Renal cortical epithelial cell (primary cell): ENCODE data around the gene OPTN. TPM values are rescaled to one million over a fixed set of nuclear protein-coding genes. Genes with fewer than 3 reads are reported as not detected.
"Not testable (repeated sequence)": the region's sequence is repeated elsewhere in the genome, so short reads cannot be mapped to it uniquely, and the experiment has no call there.

Source experiments
- DNase-seq: peaks from one replicate; pipeline ENCODE4 v3.0.0-alpha.2; 2011; ENCODE audit warnings: low read depth
- total RNA-seq: library from RNA; depleted of rRNA; stranded (reverse); fragments of >200 nt; gene quantifications from 2 replicates; pipeline ENCODE4 v1.2.3, GENCODE V29; 2014

Gene OPTN
- 129 and 133 TPM in 2 replicates for total RNA-seq

DNA sequence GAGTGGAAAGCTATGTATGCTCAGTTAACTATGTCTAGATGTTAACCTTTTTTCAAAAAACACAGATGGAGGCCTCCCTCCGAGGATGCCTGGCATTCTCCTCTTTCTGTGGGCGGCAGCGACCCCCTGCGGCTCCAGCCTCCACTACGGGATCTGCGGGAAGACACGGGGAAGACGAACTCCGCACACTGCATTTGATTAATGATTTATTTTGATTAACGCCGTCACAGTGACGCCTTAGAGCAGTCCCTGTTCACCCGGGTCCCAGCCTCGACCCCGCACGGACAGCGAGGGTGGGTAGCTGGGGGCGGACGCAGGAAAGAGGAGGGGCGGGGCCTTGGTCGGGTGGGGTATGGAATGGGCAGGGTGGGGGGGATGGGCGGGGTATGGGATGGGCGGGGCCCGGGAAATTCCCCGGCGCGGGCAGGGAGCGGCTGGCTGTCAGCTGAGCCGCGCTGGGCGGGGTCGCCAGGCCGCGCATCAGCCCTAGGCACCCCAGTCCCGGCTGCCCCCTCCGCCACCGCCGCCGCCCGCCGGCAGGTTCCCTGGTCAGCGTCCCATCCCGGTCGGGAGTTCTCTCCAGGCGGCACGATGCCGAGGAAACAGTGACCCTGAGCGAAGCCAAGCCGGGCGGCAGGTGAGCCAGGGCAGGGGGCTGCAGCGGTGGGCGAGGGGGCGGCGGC lies at the start of gene OPTN:
OPTN (plus strand) TSS at position 498 of the 683 bp plus-strand sequence. CDS start 8,960 bp downstream, outside the sequence.
- DNase-seq = peak; percentile 78

GRCh38 chr10:13051126-13051694 lies 48.8 kb upstream of the OPTN start:
- no peak for DNase-seq

DNA sequence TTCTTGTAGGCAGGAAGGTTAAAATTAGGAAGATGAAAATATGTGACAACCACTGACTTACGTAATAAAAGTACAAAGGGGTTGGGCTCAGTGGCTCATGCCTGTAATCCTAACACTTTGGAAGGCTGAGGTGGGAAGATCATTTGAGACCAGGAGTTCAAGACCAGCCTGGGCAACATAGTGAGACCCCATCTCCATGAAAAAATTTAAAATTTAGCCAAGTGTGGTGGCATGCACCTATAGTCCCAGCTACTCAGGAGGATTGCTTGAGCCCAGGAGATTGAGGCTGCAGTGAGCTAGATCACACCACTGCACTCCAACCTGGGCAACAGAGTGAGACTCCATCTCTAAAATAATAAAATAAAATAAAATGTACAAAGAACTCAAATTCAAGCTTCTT lies 46.8 kb upstream of the OPTN start:
- DNase-seq = not testable (repeated sequence)

GRCh38 chr10:13053794-13054462 lies 46.0 kb upstream of the OPTN start:
- DNase-seq = no peak

- no peak for DNase-seq
Observed at GRCh38 chr10:13054844-13055243, 45.1 kb upstream of the OPTN start.

GRCh38 chr10:13056456-13057077 lies 43.4 kb upstream of the OPTN start:
- DNase-seq = no peak

DNA sequence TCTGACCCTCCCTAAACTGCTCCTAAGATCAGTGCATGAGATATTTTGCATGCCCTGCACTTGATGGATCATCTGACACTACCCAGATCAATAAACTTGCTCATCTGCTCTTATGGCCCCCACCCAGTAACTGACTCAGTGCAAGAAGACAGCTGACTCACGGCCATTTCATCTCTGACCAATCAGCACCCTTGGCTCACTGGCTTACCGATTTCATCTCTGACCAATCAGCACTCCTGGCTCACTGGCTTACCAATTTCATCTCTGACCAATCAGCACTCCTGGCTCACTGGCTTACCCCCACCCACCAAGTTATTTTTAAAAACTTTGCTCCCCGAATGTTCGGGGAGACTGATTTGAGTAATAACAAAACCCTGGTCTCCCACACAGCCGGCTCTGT lies 37.2 kb upstream of the OPTN start:
- no peak for DNase-seq

- DNase-seq = no peak
Observed at GRCh38 chr10:13066527-13066926, 33.4 kb upstream of the OPTN start.

- no peak for DNase-seq
Observed at GRCh38 chr10:13067431-13067830, 32.5 kb upstream of the OPTN start.

GRCh38 chr10:13068071-13068470 lies 31.9 kb upstream of the OPTN start:
- no peak for DNase-seq

DNA sequence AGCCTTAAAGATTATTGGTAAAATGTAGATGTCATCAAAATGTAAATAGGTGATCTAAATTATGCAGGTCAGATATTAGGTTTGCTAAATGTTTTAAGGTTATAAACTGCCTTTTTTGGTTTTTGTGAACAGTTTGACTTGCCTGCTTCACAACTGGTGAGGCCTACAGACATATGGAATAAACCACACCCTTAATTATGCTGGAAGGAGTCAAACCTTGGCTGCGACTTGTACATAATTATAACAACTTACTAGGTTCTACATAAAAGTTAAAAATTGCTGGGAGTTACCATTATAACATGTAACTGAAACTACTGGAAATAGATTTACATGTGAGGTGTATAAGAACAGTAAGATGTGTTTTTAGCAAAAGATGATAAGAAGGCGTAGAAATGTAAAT lies 31.5 kb upstream of the OPTN start:
- DNase-seq = no peak

DNA sequence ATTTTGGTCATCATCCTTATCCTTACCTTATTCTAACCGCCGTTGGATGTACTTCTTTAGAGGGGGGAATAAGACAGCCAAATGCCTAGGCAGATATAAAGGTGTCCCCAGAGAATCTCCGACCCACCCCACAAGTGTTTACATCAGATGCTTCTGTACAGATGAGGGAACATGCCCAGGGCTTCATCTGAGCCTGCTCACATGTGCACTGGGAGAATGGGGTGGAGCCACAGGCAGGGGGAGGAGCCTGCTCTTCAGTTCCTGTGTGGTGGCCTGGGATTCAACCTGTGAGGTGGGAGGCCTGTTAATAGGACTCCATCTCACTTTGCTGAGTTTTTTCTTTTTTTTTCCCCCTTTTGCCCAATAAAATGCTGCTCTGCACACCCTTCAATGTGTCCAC lies 27.6 kb upstream of the OPTN start:
- no peak for DNase-seq

GRCh38 chr10:13074563-13075451 lies 25.2 kb upstream of the OPTN start:
- DNase-seq = peak; percentile 16

DNA sequence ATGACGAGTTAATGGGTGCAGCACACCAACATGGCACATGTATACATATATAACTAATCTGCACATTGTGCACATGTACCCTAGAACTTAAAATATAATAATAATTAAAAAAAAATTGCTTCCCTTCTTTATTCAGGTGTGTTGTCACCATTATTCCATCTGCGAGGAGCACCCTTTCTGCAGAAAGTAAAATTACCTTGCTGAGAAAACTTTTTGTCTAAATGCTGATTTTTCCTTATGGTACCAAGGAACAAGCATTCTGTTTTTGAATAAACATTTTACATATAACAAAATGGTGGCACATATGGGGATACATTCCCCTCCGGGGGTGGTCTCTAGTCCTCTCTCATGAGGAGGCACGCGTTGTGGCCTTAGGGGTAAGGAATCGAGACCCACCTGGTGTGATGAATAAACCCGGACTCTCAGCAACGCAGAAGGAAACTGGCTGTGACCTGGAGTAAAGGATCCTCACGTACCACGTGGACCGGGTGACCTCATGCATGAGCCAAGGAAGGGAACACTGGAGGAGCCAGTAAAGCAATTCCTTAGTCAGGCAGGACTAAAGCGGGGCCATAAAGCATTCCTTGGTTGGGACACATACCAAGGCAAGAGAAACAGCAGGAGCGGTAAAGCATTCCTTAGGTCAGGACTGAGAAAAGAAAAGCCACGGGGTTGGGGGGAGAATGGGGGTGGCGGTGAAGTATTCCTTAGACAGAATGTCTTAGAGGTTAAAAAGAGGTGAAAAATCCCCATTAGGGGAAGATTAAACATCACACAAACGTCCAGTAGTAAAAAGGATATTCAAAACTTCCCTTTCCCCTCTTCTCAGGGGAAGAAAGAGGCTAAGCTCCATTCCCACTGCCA lies 20.8 kb upstream of the OPTN start:
- DNase-seq = no peak

GRCh38 chr10:13079776-13080050 lies 20.2 kb upstream of the OPTN start:
- no peak for DNase-seq

- no peak for DNase-seq
Observed at GRCh38 chr10:13080643-13081042, 19.3 kb upstream of the OPTN start.

- not testable (repeated sequence) for DNase-seq
Observed at GRCh38 chr10:13083700-13084099, 16.3 kb upstream of the OPTN start.

- no peak for DNase-seq
Observed at GRCh38 chr10:13086056-13086455, 13.9 kb upstream of the OPTN start.

DNA sequence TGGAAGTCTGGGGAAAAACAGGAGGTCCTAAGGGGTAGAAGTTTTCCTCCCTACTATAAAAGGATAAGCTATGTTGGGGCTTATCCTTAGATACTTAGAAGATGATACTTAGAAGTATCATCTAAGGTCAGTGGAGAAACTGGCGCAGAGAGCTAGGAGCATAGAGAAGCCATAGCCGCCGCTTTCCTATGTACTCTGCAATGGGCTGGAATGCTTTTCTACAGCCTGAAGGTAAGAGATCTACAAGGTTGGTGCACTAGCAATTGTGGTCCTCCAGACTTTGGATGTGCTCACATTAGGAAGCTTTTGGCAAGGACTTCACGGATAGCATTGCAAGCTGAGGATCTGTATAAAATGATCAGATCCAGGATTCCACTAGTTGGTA lies 12.4 kb upstream of the OPTN start:
- no peak for DNase-seq

GRCh38 chr10:13087986-13088618 lies 11.9 kb upstream of the OPTN start:
- no peak for DNase-seq

DNA sequence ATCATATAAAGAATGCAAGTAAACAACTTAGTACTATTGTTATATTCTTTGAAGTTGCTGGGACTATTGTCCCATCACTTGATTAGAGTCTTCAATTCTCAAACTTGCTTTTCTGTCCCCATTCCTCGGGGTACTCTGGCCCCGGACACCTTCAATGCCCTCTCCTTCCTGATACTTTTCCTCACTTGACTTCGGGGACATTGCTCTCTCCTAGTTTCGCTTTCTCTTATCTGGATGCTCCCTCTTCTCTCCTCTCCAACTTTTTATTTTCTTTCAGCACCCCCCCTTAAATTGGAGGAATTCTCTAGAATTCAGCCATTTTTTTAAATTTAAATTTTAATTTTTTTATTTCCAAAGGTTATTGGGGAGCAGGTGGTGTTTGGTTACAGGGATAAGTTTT lies 10.6 kb upstream of the OPTN start:
- DNase-seq = no peak
